Neutrophil (primary cell): ENCODE results near the gene LAMC2.

ENCODE experiments used
- H3K27ac ChIP-seq: fragments of 200-600 bp; sonication (generic); 2 replicates; pipeline ENCODE4 v1.5.1; 2016; ENCODE audit warnings: mild to moderate bottlenecking, moderate library complexity
- H3K27me3 ChIP-seq: fragments of 200-600 bp; sonication (generic); 2 replicates; pipeline ENCODE4 v1.6.0; 2016; ENCODE audit warnings: mild to moderate bottlenecking
- H3K36me3 ChIP-seq: fragments of 200-600 bp; sonication (generic); 2 replicates; pipeline ENCODE4 v1.5.1; 2017
- H3K4me1 ChIP-seq, 2 experiments: fragments of 200-600 bp in 1 of 2; sonication (generic) in 1 of 2; 1 replicate in 1 of 2; 2 replicates in 1 of 2; pipeline versions ENCODE4 v1.5.1 to v1.6.1; 2013 to 2016; ENCODE audit warnings: low read depth in 1 of 2, low read length in 1 of 2, mild to moderate bottlenecking in 1 of 2, moderate library complexity in 1 of 2; ENCODE audit not compliant: control insufficient read depth in 1 of 2, insufficient read depth in 1 of 2
- H3K4me3 ChIP-seq, 2 experiments: fragments of 200-600 bp in 1 of 2; sonication (generic) in 1 of 2; 1 replicate in 1 of 2; 2 replicates in 1 of 2; pipeline ENCODE4 v1.5.1; 2013 to 2016; ENCODE audit warnings: low read depth in 1 of 2, low read length in 1 of 2, mild to moderate bottlenecking in 1 of 2, moderate library complexity in 1 of 2
- H3K9me3 ChIP-seq: fragments of 200-600 bp; sonication (generic); 2 replicates; pipeline ENCODE4 v1.5.1; 2016
- CTCF ChIP-seq: fragments of 200-600 bp; sonication (generic); IDR thresholded peaks from 2 replicates; pipeline ENCODE4 v1.5.1; 2016; ENCODE audit warnings: antibody characterized with exemption

The LAMC2 gene

GRCh38 chr1:183277821-183278738 is 92.0 kb downstream of the LAMC2 start:
- Histone ChIP-seq H3K4me3 (no peak overlapping the region), H3K36me3 (no peaks in the 10 kb centered on the region), H3K4me1 (peaks cover 37 to 40% of the 10 kb centered on the region in 2 experiments), H3K9me3 (no peaks in the 10 kb centered on the region), H3K27me3 (no peaks in the 10 kb centered on the region), H3K27ac (peak overlapping the region; percentile 89)
- no peak for TF ChIP-seq CTCF

GRCh38 chr1:183278739-183279591 is 92.9 kb downstream of the LAMC2 start:
- no peaks in the 10 kb centered on the region for H3K9me3 ChIP-seq
- H3K27me3 ChIP-seq: no peaks in the 10 kb centered on the region
- peaks cover 37 to 40% of the 10 kb centered on the region in 2 experiments for H3K4me1 ChIP-seq
- no peak for TF ChIP-seq CTCF
- H3K27ac ChIP-seq: peak overlapping the region; percentile 89
- H3K4me3 ChIP-seq: peak overlapping the region in 1 of 2 experiments; percentile 8
- H3K36me3 ChIP-seq: no peaks in the 10 kb centered on the region

GRCh38 chr1:183279835-183280234 is 93.8 kb downstream of the LAMC2 start:
- Histone ChIP-seq H3K27me3 (no peaks in the 10 kb centered on the region), H3K27ac (peak overlapping the region; percentile 89), H3K4me3 (peak overlapping the region; percentile 8 to 21), H3K9me3 (no peaks in the 10 kb centered on the region), H3K4me1 (peaks cover 37 to 40% of the 10 kb centered on the region in 2 experiments), H3K36me3 (no peaks in the 10 kb centered on the region)
- peak; percentile 12 for TF ChIP-seq CTCF

GRCh38 chr1:183281039-183281438 is 95.0 kb downstream of the LAMC2 start:
- Histone ChIP-seq H3K36me3 (no peaks in the 10 kb centered on the region), H3K27me3 (no peaks in the 10 kb centered on the region), H3K4me3 (no peak overlapping the region), H3K9me3 (no peaks in the 10 kb centered on the region), H3K4me1 (peaks cover 37 to 40% of the 10 kb centered on the region in 2 experiments), H3K27ac (peak overlapping the region; percentile 89)
- no peak for TF ChIP-seq CTCF

- no peak overlapping the region for H3K4me3 ChIP-seq
- H3K27ac ChIP-seq: peak overlapping the region; percentile 89
- no peaks in the 10 kb centered on the region for H3K9me3 ChIP-seq
- peak; percentile 92 for TF ChIP-seq CTCF
- H3K27me3 ChIP-seq: no peaks in the 10 kb centered on the region
- H3K36me3 ChIP-seq: no peaks in the 10 kb centered on the region
- H3K4me1 ChIP-seq: peaks cover 37 to 40% of the 10 kb centered on the region in 2 experiments
These were observed 95.6 kb downstream of the LAMC2 start for GRCh38 chr1:183281553-183282091.
